ENCODE data around the gene RBM20.
"Not testable (repeated sequence)": the region's sequence is repeated elsewhere in the genome, so short reads cannot be mapped to it uniquely, and the experiment has no call there.

The RBM20 gene

DNA sequence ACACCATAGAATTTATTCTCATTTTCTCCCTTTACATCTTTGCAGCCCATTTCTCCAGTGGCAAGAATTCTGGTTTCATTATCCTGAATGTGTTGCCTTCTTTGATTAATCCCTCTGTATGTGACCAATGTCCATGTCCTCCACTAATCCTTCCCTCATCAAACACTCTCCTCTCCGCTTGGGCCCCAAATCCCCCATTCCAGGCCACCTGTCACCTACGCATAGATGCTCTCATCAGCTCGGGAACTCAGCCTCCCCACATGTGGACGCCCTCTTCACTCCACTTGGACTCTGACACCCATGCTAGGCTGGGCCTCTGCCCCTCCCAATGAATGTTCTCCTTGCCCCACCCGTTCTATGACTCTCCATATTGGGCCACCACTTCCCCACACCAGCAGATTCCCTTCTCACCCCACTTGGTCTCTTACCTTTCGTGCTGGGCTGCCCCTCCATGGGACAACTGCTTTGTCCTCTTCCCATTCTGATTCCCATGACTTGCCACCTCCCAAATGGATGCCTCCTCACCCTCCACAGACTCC is 18.7 kb upstream of the RBM20 start:
- DNase-seq (ENCODE audit: low read depth) = no peak

DNA sequence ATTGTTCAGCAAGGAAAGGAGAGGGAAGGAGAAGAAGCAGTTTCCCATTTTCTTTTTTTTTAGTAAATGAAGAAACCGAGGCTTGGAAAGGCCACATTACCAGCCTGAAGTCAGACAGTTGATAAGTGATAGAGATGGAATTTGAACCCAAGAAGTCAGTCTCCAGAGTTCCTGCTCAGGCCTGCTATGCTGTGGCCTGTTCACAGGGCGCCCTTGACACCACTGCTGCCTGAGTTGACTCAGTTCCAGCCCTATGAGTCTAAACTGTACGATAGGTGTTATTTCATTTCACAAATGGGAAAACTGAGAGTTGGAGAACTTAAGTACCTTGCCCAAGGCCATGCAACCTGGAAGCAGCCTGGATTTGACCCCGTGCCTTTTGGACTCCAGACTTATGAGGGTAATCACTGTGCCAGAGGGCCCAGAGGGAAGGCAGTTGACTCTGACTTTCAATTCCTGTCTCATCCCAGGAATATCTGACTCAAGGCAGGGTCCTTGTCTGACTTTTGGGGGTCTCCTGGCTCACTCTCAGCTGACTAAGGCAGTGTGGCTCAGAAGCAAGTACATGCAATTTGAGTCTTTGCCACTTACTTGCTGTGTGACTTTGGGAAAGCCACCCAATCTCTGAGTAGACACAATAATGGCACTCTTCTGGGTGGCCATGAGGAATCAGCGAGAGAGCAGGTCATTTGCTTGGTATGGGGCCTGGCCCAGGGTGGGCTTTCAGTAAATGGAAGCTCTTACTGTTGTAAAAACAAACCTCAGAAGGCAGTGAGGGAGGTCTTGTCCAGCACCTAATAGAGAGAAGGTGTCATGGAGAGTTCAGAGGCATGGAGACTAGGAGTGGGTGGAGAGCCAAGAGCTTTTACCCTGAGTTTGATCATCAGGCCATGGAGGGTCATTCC is 17.9 kb upstream of the RBM20 start:
- DNase-seq (ENCODE audit: low read depth) = no peak

DNA sequence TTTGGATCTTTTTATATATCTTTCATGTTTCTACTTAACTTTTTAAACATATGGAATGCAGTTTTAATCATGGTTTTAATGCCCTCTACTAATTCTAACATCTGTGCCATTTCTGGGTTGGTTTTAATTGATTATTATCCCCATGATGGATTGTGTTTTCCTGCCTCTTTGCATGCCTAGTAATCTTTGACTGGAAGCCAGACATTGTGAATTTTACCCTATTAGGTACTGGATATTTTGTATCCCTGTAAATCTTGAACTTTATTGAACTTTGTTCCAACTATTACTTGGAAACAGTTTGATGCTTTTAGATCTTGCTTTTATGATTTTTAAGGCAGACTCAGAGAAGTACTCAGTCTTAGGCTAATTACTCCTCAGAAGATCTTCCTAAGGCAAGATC is 16.0 kb upstream of the RBM20 start:
- DNase-seq (ENCODE audit: low read depth) = no peak

DNA sequence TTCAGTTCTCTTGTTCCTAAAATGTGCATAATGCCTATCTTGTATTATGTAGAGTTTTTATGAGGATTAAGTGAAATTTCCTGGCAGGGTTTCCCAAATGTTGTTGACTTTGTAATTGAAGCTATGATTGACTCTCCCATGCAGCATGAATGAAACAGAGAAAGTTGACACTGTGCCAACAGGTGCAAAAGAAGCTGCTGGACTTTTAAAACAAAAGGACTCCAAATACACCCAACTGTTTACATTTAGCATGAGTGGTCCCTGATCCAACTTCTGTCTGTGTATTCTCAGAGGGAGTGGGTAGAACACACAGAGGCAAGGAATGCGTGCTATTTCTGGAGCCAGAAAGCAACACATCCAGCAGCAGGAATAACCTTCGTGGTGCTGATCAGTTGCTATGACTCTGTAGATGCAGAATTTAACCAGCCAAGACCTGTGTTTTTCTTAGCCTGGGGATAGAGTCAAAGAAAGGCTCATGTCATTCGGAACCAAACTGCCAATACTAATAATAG is 14.4 kb upstream of the RBM20 start:
- no peak for DNase-seq (ENCODE audit: low read depth)

DNA sequence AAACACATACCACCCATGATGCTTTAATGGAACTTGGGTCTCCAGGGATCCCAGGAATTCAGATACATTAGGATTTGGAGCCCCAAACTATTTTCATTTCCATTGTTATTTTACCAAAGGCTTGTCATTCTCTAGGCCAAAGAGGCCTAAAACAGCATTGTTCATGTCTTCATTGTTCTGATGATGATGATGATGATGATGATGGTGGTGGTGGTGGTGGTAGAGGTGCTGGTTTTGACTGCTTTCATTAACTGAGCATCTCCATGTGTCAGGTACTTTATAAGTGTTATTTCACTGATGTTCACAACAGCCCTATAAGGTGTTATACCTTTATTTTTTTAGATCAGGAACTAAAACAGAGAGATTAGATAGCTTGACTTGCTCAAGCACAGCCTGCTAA is 12.2 kb upstream of the RBM20 start:
- no peak for DNase-seq (ENCODE audit: low read depth)

DNA sequence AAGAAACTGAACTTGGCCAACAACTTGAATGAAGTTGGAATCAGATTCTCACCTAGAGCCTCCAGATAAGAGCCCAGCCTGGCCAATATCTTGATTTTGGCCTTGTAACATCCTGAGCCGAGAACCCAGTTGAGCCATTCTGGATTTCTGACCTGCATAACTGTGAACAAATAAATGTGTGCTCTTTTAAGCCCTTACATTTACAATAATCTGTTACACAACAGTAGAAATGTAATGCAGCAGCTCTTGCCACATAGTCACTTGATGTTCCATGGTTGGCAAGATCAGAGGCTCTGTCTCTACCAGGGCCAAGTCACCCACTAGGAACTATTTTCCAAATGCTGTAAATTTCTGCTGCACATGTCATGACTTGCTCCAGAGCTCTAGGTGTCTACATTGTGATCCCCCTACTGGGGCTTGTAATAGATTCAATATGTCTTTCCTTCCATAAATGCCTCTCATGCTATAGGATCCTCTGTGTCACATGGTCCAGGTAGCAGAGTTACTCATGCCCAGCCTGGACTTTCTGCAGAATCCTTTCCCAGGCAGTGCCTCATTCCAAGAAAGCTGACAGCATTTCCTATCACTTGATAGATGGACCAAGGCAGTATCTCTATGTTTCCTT is 11.4 kb upstream of the RBM20 start:
- DNase-seq (ENCODE audit: low read depth) = no peak

DNA sequence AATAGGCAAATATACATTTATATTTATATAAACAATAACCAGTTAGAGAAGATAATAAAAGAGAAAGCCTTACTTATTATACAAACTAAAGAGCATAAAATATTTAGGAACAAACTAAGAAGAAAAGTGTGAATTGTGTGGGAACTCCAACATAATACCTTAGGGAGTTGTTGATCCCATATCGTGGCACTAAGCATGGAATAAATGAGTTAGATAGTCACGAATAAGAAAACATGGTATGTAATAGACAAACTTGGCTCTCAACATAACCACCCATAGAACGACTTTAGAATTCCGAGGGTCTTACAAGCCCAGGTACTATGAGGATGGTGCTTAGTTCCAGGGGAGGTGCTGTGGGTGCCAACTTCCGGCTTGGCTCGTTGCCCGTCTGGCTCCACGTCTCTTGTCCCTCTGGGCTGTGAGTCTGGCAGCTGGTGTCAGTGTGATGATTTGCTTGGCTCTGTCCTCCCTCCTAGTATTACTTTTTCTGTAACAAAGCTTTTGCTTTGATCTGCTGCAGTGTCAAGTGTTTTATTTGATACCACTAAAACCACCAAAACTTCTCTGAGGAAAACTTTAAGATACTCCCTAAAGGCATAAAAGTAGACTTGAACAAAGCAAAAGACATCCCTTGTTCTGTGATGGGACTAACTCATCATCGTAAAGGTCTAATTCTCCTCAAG is 9.5 kb upstream of the RBM20 start:
- no peak for DNase-seq (ENCODE audit: low read depth)

DNA sequence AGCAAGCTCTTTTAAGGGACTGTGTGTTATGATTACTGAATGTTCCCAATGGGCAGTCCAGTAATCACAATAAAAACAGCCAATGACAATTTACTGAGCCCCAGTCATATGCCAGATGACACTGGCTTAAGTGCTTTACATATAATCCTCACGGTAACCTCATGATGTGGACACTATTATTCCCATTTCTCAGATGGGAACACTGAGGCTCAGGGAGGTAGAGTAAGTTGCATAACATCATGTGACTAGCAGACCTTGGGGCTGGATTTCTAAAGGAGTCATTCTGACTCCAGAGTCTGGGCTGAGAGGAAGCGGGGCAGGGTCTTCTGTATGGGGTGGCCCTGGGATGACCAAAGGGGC is 7.6 kb upstream of the RBM20 start:
- no peak for DNase-seq (ENCODE audit: low read depth)

DNA sequence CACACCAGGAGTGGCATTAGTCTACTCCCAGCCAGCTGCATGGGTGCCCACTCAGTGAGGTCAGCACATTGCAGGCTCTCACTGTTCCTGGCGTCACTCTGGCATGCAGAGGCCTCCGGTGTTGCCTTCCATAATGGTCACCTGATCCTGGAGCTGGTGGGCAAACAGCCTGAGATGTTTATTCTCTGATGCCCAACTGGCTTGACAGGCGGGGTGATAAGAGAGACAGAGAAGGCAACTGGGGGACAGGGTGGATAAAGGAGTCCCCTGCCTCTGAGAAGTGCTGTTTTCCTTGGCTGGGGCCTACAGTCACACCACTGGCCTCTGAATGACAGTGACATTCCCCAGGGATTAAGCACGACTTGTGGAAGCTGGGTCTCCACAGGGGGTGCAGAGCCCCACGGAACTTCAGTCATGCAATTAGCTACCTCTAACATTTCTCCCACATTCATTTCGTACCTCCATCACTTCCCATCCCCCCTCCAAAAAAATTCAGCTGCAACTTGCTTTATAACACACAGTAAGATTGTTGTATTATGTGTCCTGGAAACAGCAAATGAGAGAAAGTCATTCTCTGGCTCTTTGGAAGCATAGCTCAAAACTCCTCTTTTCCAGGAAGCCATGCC is 7.1 kb upstream of the RBM20 start:
- DNase-seq (ENCODE audit: low read depth) = no peak

DNA sequence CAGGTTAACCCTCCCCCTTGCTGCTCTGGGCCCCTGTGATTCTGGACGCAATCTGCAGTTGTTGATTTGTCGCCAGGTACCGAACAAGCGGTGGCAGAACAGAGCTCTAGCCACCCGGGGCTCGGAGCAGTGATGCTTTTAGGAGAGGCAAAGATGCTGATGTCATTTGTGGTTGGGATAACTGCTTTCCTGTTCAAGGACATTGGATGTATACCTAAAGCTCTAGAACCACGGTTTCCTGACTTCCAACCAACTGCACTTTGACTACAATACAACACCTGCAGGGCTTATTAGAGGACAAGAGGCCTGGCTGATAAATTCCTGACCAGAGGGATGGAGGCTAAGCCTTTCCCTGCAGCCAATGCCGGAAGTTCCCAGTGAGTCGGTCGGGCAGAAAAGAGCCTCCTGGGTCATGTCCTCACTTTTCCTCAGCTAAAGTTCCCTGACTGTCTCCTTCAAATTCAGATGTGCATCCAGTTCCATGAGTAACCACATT is 6.5 kb upstream of the RBM20 start:
- no peak for DNase-seq (ENCODE audit: low read depth)

DNA sequence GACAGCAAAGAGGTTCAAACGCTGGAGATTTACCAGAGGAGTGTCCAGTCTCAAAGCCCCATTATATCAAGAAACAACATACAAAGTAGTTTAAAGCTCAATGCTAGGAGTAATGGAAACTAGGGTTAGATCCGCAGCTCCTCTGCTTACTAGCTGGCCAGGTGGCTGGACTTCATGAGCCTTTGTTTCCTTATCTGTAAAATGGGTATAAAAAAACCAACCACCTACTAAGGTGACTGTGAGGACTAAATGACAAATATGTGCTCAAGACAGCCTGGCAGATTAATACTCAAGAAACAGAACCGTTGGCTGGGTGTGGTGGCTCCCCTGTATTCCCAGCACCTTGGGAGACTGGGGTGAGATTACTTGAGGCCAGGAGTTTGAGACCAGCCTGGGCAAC is 5.8 kb upstream of the RBM20 start:
- DNase-seq (ENCODE audit: low read depth) = no peak

DNA sequence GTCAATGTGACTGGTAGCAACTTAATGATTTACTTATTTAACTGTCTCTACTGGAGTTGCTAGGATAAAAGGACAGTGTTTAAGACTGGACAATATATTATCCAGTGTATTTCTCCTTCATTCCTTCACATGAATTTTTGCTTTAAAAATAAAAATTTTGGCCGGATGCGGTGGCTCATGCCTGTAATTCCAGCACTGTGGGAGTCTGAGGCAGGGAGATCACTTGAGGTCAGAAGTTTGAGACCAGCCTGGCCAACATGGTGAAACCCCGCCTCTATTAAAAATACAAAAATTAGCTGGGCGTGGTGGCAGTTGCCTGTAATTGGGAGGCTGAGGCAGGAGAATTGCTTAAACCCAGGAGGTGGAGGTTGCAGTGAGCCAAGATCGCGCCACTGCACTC is 5.1 kb upstream of the RBM20 start:
- not testable (repeated sequence) for DNase-seq (ENCODE audit: low read depth)

DNA sequence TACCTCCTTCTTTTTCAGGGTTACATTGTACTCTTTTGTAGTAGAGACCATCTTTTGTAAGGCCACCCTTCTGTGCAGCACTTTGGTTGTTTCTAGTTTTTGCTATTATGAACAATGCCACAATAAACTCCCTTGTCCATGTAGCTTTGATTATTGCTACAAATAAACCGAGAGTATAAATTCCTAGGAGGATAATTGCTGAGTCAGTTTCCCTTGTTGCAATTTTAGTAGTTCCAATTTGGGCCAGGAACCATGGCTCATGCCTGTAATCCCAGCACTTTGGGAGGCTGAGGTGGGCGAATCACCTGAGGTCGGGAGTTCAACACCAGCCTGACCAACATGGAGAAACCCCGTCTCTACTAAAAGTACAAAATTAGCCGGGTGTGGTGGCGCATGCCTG is 4.3 kb upstream of the RBM20 start:
- DNase-seq (ENCODE audit: low read depth) = not testable (repeated sequence)

DNA sequence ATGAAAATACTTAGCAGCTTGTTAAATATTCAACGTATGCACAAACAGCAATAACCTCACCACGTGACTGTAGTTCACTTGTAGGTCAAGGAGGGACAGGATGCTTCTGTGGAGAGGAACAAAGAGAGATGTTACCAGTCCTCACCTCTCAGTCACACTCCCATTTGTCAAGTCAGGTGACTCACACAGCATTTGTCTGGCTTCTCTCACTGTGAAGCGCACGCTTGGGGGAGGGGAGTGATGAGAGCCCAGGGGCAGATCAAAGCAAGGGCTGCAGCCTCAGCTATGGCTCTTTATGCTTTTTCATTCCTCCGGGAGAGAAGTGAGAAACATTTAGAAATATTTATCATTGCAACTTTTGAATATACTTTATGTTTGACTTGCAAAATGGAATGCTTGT is 2.9 kb upstream of the RBM20 start:
- no peak for DNase-seq (ENCODE audit: low read depth)

DNA sequence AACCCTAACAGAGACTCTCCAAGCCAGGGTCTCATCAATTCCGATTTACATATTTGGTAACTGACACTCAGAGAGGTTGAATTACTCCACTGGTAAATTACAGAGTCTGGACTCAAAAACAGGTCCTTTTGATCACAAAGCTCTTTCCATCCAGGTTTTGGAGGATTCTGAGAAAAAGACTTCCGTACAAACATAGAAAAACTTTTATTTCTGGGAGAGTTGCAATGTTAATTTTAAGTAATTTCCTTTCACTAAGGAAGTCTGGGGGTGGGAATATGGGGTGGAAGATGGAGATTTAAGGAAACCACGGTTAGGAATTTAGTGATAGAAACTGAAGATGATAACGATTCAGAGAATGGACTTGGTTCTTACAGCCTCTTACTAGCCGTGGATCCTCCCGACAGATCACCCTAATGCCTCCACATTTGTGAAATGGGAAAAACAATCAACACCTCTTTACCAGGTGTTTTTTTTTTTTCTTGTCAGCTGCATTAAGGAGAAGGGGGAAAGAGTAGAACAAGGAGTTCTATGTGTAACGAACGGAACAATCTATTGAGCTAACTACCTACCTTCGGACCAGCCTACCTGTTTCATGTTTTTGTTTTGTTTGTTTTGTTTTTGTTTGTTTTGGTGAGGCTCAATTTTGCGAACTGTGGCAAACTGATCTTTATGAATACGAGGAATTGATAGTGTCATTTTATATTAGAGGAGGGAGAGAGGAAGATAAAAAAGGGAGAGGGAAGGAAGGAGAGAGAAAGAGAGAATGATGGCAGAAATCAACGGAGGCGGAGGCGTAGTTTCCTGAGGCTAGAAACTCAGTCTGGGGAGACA is 1.7 kb upstream of the RBM20 start:
- DNase-seq (ENCODE audit: low read depth) = no peak

DNA sequence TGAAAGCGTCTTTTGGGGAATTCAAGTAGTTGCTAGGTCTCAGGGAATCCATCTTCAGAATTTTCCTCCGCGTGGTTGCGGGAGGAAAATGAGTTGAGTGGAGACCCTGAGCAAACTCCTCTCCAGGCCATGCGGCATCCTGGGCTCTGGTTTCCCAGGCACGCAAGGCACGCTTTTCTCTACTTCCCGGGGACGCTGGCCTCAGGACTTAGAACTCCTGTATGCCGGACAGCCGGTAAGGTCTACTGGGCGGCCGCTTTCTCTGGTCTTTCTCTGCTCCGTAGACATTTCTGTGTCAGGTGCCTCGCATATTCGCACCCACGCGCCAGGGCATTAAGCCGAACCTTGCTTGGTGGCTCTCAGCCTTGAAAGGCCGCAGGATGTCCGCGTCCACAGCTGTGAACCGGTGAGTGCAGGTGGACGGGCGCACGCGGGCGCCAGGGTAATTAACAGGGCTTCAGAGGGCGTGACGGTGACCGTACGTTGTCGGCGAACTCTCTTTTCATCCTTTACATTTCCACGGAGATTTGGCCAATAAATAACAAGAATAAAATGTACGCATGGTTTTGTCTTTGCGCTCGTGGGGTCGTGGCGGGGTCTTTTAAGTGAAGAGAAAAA is 992 bp upstream of the RBM20 start:
- no peak for DNase-seq (ENCODE audit: low read depth)

DNA sequence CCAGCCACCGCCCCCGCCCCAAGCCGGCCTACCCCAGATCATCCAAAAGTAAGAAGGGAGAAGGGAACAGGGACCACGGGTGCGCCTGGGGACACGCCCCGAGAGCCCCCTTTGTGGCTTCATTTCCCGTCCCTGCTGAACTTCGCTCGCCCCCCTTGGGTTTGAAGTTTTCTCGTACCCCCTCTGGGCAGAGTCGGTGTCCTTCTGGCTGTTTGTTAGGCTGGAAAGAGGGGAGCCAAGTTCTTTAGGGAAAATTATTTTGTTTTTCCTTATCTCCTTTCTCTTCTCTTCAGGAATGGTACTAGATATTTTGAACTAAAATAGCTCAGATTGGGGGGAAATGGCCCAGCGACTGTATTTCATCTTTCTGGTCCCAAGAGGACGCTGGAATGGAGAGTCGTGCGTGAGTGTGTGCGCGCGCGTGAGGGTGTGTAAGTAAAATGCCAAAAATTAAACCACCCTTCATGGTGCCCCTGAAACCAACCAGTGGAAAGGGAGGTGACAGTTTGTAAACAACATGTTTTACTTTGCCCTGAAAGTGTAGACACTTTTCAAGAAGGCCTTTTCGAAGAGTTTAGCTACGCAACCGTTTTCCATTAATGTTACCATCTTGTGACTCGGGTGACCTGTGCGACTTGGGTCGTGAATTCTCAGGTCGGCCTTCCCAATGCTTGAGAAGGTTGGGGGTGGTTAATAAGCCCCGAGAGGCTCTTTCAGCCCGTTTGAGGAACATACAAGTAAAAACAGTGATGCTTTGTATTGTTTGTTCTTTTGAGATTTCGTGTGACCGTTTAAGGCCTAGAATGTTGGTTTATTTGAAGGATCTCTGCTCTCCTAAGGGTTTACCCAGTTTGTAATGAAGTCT is 694 bp downstream of the RBM20 start:
- no peak for DNase-seq (ENCODE audit: low read depth)

DNA sequence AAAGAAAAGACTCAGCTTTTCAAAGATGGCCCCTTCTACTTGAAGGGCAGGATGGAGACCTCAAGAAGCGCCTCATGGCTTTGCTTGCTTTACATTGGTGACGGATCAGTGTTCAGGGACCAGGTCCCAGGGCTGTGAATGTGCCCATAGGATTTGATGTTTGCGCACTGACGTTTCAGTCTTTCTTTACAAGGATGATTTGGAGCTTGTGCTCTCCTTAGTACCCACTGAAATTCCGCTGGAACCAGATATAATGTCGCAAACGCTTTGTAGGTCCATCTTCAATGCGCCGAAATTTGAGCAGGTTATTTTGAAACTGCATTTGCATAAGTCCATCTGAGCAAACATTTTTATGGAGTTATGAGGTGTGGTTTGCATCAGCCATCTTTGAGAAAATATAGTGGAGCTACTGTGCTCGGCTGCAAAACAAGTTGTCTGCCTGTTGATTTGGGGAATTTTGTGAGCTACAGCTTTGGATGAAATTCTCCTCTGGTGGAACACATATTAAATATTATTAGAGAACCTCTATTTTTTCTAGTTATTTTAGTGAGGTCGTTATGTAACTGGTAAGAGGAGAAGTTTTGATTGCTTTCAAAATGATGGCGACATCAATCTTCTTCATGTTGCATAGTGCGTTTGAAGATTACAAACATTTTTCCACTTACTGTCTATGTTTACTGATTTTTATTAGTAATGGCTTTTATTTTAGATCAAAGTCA is 2.4 kb downstream of the RBM20 start:
- DNase-seq (ENCODE audit: low read depth) = no peak

DNA sequence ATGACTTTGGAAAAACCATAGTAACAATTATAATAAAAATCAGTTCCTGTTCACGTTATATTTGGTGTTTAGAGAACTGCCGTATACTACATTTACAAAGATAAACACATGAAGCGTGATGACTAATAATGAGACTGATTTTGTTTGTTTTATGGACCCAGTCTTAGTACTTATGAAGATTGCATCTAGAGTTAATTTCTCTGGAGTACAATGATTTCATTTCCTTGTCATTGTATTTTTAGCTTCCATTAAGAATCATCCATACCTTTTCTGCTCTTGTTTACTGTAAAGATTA is 2.9 kb downstream of the RBM20 start:
- DNase-seq (ENCODE audit: low read depth) = no peak

All from fibroblast of the conjunctiva (primary cell).